ENCODE data around the gene PSORS1C1. TPM values are rescaled to one million over a fixed set of nuclear protein-coding genes. Genes with fewer than 3 reads are reported as not detected.
"Not testable (repeated sequence)": the region's sequence is repeated elsewhere in the genome, so short reads cannot be mapped to it uniquely, and the experiment has no call there.

The PSORS1C1 gene
- polyA plus RNA-seq, 3 donors: 0.23 to 0.34 (median 0.30) TPM

DNA sequence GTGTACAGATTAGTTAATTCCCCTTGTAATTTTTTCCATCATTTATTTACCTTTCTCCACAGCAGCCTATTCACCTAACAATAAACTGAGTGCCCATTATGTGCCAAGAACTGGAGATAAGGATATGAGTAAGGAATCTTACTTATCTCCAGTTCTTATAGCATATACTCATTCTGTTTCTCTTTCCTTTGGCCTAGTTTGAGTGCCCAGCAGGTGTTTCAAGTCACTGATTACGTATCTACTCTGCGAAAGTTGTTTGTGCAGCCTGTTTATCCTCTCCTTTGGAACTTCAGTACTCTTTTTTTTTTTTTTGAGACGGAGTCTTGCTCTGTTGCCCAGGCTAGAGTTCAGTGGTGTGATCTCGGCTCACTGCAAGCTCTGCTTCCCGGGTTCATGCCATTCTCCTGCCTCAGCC, 73.2 kb downstream of the PSORS1C1 start:
- DNase-seq (ENCODE audit: extremely low read depth in 1 of 11, low read depth in 9 of 11, low spot score in 4 of 11): no peak

DNA sequence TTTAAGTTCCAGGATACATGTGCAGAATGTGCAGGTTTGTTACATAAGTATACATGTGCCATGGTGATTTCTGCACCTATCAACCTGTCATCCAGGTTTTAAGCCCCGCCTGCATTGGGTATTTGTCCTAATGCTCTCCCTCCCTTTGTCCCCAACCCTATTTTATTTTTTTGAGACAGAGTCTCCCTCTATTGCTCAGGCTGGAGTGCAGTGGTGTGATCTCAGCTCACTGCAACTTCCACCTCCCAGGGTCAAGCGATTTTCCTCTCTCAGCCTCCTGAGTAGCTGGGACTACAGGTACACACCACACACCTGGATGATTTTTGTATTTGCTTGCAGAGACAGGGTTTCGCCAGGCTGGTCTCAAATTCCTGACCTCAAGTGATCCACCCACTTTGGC, 74.6 kb downstream of the PSORS1C1 start:
- DNase-seq (ENCODE audit: extremely low read depth in 1 of 11, low read depth in 9 of 11, low spot score in 4 of 11): not testable (repeated sequence)

Other genes starting within 250 kb of the PSORS1C1 start
- 100 to 1,000 TPM; 145 to 195 (median 177) TPM for gene DDR1, start 230.3 kb upstream of the PSORS1C1 start, polyA plus RNA-seq (ENCODE audit: insufficient read length in 3 of 3)
- gene GTF2H4, start 206.6 kb upstream of the PSORS1C1 start, polyA plus RNA-seq (ENCODE audit: insufficient read length in 3 of 3): 10 to 100 TPM; 41.4 to 54.3 (median 48.3) TPM
- gene VARS2, start 200.6 kb upstream of the PSORS1C1 start, polyA plus RNA-seq (ENCODE audit: insufficient read length in 3 of 3): 10 to 100 TPM; 41.6 to 50.7 (median 48.3) TPM
- 1 to 10 TPM in 2 of 3 donors, under 1 TPM in 1; 0.80 to 1.3 (median 1.2) TPM for gene SFTA2, start 182.6 kb upstream of the PSORS1C1 start, polyA plus RNA-seq (ENCODE audit: insufficient read length in 3 of 3)
- under 1 TPM; 0.03 to 0.18 (median 0.08) TPM for gene MUCL3, start 173.8 kb upstream of the PSORS1C1 start, polyA plus RNA-seq (ENCODE audit: insufficient read length in 3 of 3)
- not detected for gene MUC21, start 131.1 kb upstream of the PSORS1C1 start, polyA plus RNA-seq (ENCODE audit: insufficient read length in 3 of 3)
- gene MUC22, start 104.3 kb upstream of the PSORS1C1 start, polyA plus RNA-seq (ENCODE audit: insufficient read length in 3 of 3): not detected
- gene C6orf15, start 2.2 kb upstream of the PSORS1C1 start, polyA plus RNA-seq (ENCODE audit: insufficient read length in 3 of 3): not detected
- gene CDSN, start 5.6 kb downstream of the PSORS1C1 start, polyA plus RNA-seq (ENCODE audit: insufficient read length in 3 of 3): not detected
- under 1 TPM in 2 of 3 donors, not detected in 1; 0.14 to 0.17 TPM for gene PSORS1C2, start 24.3 kb downstream of the PSORS1C1 start, polyA plus RNA-seq (ENCODE audit: insufficient read length in 3 of 3)
- 10 to 100 TPM; 30.5 to 41.6 (median 35.2) TPM for gene CCHCR1, start 43.0 kb downstream of the PSORS1C1 start, polyA plus RNA-seq (ENCODE audit: insufficient read length in 3 of 3)
- 10 to 100 TPM; 14.9 to 21.0 (median 17.4) TPM for gene TCF19, start 43.8 kb downstream of the PSORS1C1 start, polyA plus RNA-seq (ENCODE audit: insufficient read length in 3 of 3)
- gene POU5F1, start 55.9 kb downstream of the PSORS1C1 start, polyA plus RNA-seq (ENCODE audit: insufficient read length in 3 of 3): 10 to 100 TPM in 1 of 3 donors, 1 to 10 TPM in 2; 1.9 to 25.2 (median 4.5) TPM
- 100 to 1,000 TPM in 1 of 3 donors, 10 to 100 TPM in 2; 66.6 to 115 (median 90.8) TPM for gene HLA-C, start 157.3 kb downstream of the PSORS1C1 start, polyA plus RNA-seq (ENCODE audit: insufficient read length in 3 of 3)
- 100 to 1,000 TPM; 101 to 166 (median 145) TPM for gene HLA-B, start 242.4 kb downstream of the PSORS1C1 start, polyA plus RNA-seq (ENCODE audit: insufficient read length in 3 of 3)

Data from renal cortex interstitium (tissue), 11 donors.